ENCODE measurements around the gene ZGRF1.
"Not testable (repeated sequence)": the region's sequence is repeated elsewhere in the genome, so short reads cannot be mapped to it uniquely, and the experiment has no call there.

The ZGRF1 gene

GRCh38 chr4:112515198-112516065 lies 121.3 kb downstream of the ZGRF1 start:
- DNase-seq (ENCODE audit: low read depth), result no peak

GRCh38 chr4:112514647-112515197 lies 122.0 kb downstream of the ZGRF1 start:
- no peak for DNase-seq (ENCODE audit: low read depth)

GRCh38 chr4:112513971-112514646 lies 122.6 kb downstream of the ZGRF1 start:
- DNase-seq (ENCODE audit: low read depth), result no peak

GRCh38 chr4:112511803-112512118 lies 124.9 kb downstream of the ZGRF1 start:
- no peak for DNase-seq (ENCODE audit: low read depth)

- DNase-seq (ENCODE audit: low read depth), result no peak
Observed at GRCh38 chr4:112511093-112511802, 125.5 kb downstream of the ZGRF1 start.

- DNase-seq (ENCODE audit: low read depth), result no peak
Observed at GRCh38 chr4:112510291-112511092, 126.2 kb downstream of the ZGRF1 start.

- DNase-seq (ENCODE audit: low read depth), result no peak
Observed at GRCh38 chr4:112509243-112510141, 127.2 kb downstream of the ZGRF1 start.

GRCh38 chr4:112508356-112508755 lies 128.4 kb downstream of the ZGRF1 start:
- DNase-seq (ENCODE audit: low read depth), result no peak

GRCh38 chr4:112504807-112505206 lies 131.9 kb downstream of the ZGRF1 start:
- DNase-seq (ENCODE audit: low read depth), result no peak

GRCh38 chr4:112502871-112503270 lies 133.8 kb downstream of the ZGRF1 start:
- no peak for DNase-seq (ENCODE audit: low read depth)

GRCh38 chr4:112492321-112492720 lies 144.4 kb downstream of the ZGRF1 start:
- DNase-seq (ENCODE audit: low read depth), result no peak

- not testable (repeated sequence) for DNase-seq (ENCODE audit: low read depth)
Observed at GRCh38 chr4:112490808-112491207, 145.9 kb downstream of the ZGRF1 start.

All from activated T-cell treated with anti-CD3 and anti-CD28 coated beads for 48 hours (primary cell).